ENCODE results near the gene NCCRP1.

DNA sequence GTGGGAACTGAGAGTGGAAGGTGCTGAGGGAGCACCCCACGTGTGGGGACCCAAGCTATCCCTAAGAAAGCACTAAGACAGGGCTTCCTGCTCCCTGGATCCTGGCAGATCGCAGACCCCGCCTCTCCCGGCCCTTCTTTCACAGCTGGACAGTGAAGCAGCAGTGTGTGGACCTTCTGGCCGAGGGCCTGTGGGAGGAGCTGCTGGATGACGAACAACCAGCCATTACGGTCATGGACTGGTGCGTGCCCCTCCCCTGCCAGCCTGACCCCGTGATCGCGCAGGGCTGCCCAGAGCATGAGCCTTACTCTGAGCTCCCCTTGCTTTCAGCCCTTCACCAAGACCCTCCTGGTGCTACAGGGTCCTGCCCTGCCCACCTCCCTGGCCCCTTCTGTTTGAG, 2.3 kb downstream of the NCCRP1 start:
- TF ChIP-seq, protein P1, sequence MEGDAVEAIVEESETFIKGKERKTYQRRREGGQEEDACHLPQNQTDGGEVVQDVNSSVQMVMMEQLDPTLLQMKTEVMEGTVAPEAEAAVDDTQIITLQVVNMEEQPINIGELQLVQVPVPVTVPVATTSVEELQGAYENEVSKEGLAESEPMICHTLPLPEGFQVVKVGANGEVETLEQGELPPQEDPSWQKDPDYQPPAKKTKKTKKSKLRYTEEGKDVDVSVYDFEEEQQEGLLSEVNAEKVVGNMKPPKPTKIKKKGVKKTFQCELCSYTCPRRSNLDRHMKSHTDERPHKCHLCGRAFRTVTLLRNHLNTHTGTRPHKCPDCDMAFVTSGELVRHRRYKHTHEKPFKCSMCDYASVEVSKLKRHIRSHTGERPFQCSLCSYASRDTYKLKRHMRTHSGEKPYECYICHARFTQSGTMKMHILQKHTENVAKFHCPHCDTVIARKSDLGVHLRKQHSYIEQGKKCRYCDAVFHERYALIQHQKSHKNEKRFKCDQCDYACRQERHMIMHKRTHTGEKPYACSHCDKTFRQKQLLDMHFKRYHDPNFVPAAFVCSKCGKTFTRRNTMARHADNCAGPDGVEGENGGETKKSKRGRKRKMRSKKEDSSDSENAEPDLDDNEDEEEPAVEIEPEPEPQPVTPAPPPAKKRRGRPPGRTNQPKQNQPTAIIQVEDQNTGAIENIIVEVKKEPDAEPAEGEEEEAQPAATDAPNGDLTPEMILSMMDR (IDR thresholded peaks at IDR 0.05): no peak
- TF ChIP-seq JUND (IDR thresholded peaks at IDR 0.05) (no peak), REST (IDR thresholded peaks at IDR 0.05; ENCODE audit: low read depth, low read length) (no peak), GABPA (IDR thresholded peaks at IDR 0.05; ENCODE audit: low read depth) (no peak), USF1 (IDR thresholded peaks at IDR 0.05; ENCODE audit: borderline replicate concordance, low read depth) (no peak), TAF1 (IDR thresholded peaks at IDR 0.05; ENCODE audit: borderline replicate concordance, low read depth, low read length) (no peak), YY1 (IDR thresholded peaks at IDR 0.05; ENCODE audit: low read depth) (no peak), FOXJ3 (CRISPR knock-in tag; IDR thresholded peaks at IDR 0.05) (no peak), NFIC (IDR thresholded peaks at IDR 0.05; ENCODE audit: borderline replicate concordance) (no peak), POLR2AphosphoS5 (IDR thresholded peaks at IDR 0.05; ENCODE audit: low read depth, low read length) (no peak), ELF1 (IDR thresholded peaks at IDR 0.05) (no peak), MAX (IDR thresholded peaks at IDR 0.05; ENCODE audit: low read depth) (no peak), EP300 (IDR thresholded peaks at IDR 0.05; ENCODE audit: borderline replicate concordance in 1 of 2, low read depth in 1 of 2, low read length in 1 of 2) (no peak), PBX3 (IDR thresholded peaks at IDR 0.05) (no peak)
